Upper lobe of left lung (tissue), 4 donors: ENCODE results near the gene PKHD1.

Experiments used
- EP300 ChIP-seq, 4 donors: sonication (generic); formaldehyde crosslinking; IDR thresholded peaks; one replicate each; pipeline ENCODE4 v1.5.1; 2017; ENCODE audit warnings: antibody characterized with exemption in 4 of 4, control low read depth in 2 of 4
- POLR2A ChIP-seq, 4 donors: fragments of 450-650 bp; IDR thresholded peaks; one replicate each; pipeline ENCODE4 v1.5.1; 2016 to 2017; ENCODE audit warnings: antibody characterized with exemption in 4 of 4, mild to moderate bottlenecking in 2 of 4
- POLR2AphosphoS5 ChIP-seq, 2 donors: sonication (generic); formaldehyde crosslinking; IDR thresholded peaks; one replicate each; pipeline ENCODE4 v1.5.1; 2017; ENCODE audit warnings: antibody characterized with exemption in 2 of 2
- TF ChIP-seq, protein P1 (sequence below), 6 experiments: fragments of 450-650 bp in 4 of 6; fragments of 200-600 bp in 2 of 6; sonication (generic) in 2 of 6; IDR thresholded peaks; one replicate each; pipeline ENCODE4 v1.5.1; 2016 to 2019; ENCODE audit warnings: antibody characterized with exemption in 6 of 6

DNA sequence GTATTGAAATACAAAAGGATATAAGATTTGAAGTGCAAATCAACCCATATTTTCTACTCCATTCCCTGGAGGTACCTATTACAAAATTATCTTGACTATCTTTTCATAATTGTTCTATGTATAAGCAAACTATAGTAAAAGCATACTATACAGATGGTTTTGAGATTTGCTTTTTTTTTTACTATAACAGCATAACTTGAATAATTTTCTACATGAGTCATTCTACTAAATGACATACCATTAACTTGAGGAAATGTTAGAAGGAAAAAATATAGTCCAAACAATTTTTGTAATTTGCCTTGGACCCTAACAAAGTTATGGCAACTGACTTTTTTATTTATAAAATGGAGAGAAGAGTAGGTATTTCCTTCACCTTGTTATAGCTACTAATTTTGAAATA is 472.7 kb downstream of the PKHD1 start:
- no peak for TF ChIP-seq POLR2A (IDR thresholded peaks at IDR 0.05)
- TF ChIP-seq, protein P1, sequence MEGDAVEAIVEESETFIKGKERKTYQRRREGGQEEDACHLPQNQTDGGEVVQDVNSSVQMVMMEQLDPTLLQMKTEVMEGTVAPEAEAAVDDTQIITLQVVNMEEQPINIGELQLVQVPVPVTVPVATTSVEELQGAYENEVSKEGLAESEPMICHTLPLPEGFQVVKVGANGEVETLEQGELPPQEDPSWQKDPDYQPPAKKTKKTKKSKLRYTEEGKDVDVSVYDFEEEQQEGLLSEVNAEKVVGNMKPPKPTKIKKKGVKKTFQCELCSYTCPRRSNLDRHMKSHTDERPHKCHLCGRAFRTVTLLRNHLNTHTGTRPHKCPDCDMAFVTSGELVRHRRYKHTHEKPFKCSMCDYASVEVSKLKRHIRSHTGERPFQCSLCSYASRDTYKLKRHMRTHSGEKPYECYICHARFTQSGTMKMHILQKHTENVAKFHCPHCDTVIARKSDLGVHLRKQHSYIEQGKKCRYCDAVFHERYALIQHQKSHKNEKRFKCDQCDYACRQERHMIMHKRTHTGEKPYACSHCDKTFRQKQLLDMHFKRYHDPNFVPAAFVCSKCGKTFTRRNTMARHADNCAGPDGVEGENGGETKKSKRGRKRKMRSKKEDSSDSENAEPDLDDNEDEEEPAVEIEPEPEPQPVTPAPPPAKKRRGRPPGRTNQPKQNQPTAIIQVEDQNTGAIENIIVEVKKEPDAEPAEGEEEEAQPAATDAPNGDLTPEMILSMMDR (IDR thresholded peaks at IDR 0.05), result no peak
- TF ChIP-seq POLR2AphosphoS5 (IDR thresholded peaks at IDR 0.05), result no peak
- TF ChIP-seq EP300 (IDR thresholded peaks at IDR 0.05), result no peak
